Left ventricle myocardium superior (tissue), 1 donor: Measurements from ENCODE around the gene GON4L. TPM values are rescaled to one million over a fixed set of nuclear protein-coding genes. Genes with fewer than 3 reads are reported as not detected.
A peak's percentile ranks its signal among the peaks of the same experiment; 100 is the strongest.
"Not testable (repeated sequence)": the region's sequence is repeated elsewhere in the genome, so short reads cannot be mapped to it uniquely, and the experiment has no call there.

Experiments
- ATAC-seq: fragments of 200-7000 bp; cut with Tn5 transposase; one replicate; pipeline ENCODE4 v1.9.1; 2020; ENCODE audit warnings: mild to moderate bottlenecking, moderate library complexity
- DNase-seq: peaks from one replicate; pipeline ENCODE4 v3.0.0-alpha.2; 2020
- intact Hi-C: fragments of 100-400 bp; cut with micrococcal nuclease; formaldehyde crosslinking; loops from one replicate; pipeline ENCODE4 v1.11.0; 2022
- total RNA-seq: library from RNA; stranded (reverse); fragmentation: NEBNext Ultra II Directional; extraction: Animal tissue kit (Norgen Biotek cat#: 25700); gene quantifications from one replicate; pipeline ENCODE4 v1.2.1, GENCODE V29; 2021
- donor health status: DM: no; HTN: yes; CAD: no; lungs with severe emphysema.

Gene GON4L
- total RNA-seq, 1 donor from 2014 or later = 20.3 TPM

GRCh38 chr1:155834296-155834926, 22.6 kb downstream of the GON4L start:
- ATAC-seq (peak; percentile 50), DNase-seq (no peak)
- intact Hi-C loops = no loop called here

GRCh38 chr1:155833665-155834295, 23.2 kb downstream of the GON4L start:
- intact Hi-C loops = no loop called here
- ATAC-seq (no peak), DNase-seq (no peak)

GRCh38 chr1:155831279-155831976, 25.6 kb downstream of the GON4L start:
- DNase-seq (no peak), ATAC-seq (peak; percentile 67)
- intact Hi-C loops = no loop called here

- DNase-seq (no peak), ATAC-seq (no peak)
- intact Hi-C loops = no loop called here
These were observed 29.6 kb downstream of the GON4L start for GRCh38 chr1:155827450-155827849.

- intact Hi-C loops = no loop called here
- no peak for DNase-seq
- no peak for ATAC-seq
These were observed 40.7 kb downstream of the GON4L start for GRCh38 chr1:155816351-155816750.

GRCh38 chr1:155813672-155814071, 43.3 kb downstream of the GON4L start:
- intact Hi-C loops = no loop called here
- ATAC-seq (no peak), DNase-seq (no peak)

- intact Hi-C loops = no loop called here
- DNase-seq = no peak
- no peak for ATAC-seq
These were observed 44.1 kb downstream of the GON4L start for GRCh38 chr1:155812878-155813277.

- ATAC-seq (no peak), DNase-seq (no peak)
- intact Hi-C loops = no loop called here
These were observed 47.9 kb downstream of the GON4L start for GRCh38 chr1:155809088-155809487.

- ATAC-seq = no peak
- no peak for DNase-seq
- intact Hi-C loops = no loop called here
These were observed 55.9 kb downstream of the GON4L start for GRCh38 chr1:155801149-155801548.

- intact Hi-C loops, DNase-seq: not testable (repeated sequence)
- peak; percentile 87 for ATAC-seq
These were observed 61.4 kb downstream of the GON4L start for GRCh38 chr1:155795618-155796017.

GRCh38 chr1:155794605-155795245, 62.3 kb downstream of the GON4L start:
- intact Hi-C loops = no loop called here
- DNase-seq (no peak), ATAC-seq (no peak)

GRCh38 chr1:155793213-155793612, 63.8 kb downstream of the GON4L start:
- no peak for ATAC-seq
- intact Hi-C loops = no loop called here
- no peak for DNase-seq

- peak; percentile 13 for ATAC-seq
- DNase-seq = no peak
- intact Hi-C loops = no loop called here
These were observed 79.4 kb downstream of the GON4L start for GRCh38 chr1:155777582-155777981.

- intact Hi-C loops = no loop called here
- DNase-seq (no peak), ATAC-seq (no peak)
These were observed 80.6 kb downstream of the GON4L start for GRCh38 chr1:155776414-155776813.

GRCh38 chr1:155773221-155773620, 83.8 kb downstream of the GON4L start:
- intact Hi-C loops = no loop called here
- no peak for DNase-seq
- ATAC-seq = no peak

GRCh38 chr1:155769257-155769656, 87.8 kb downstream of the GON4L start:
- DNase-seq (no peak), ATAC-seq (no peak)
- intact Hi-C loops = no loop called here

- DNase-seq, intact Hi-C loops, ATAC-seq: not testable (repeated sequence)
These were observed 89.5 kb downstream of the GON4L start for GRCh38 chr1:155767399-155767989.

- DNase-seq, ATAC-seq, intact Hi-C loops: not testable (repeated sequence)
These were observed 93.0 kb downstream of the GON4L start for GRCh38 chr1:155763989-155764388.

GRCh38 chr1:155763090-155763815, 93.8 kb downstream of the GON4L start:
- ATAC-seq, DNase-seq, intact Hi-C loops: not testable (repeated sequence)
